Measurements from ENCODE around the gene ZNF469.
"Not testable (repeated sequence)": the region's sequence is repeated elsewhere in the genome, so short reads cannot be mapped to it uniquely, and the experiment has no call there.

The ZNF469 gene

DNA sequence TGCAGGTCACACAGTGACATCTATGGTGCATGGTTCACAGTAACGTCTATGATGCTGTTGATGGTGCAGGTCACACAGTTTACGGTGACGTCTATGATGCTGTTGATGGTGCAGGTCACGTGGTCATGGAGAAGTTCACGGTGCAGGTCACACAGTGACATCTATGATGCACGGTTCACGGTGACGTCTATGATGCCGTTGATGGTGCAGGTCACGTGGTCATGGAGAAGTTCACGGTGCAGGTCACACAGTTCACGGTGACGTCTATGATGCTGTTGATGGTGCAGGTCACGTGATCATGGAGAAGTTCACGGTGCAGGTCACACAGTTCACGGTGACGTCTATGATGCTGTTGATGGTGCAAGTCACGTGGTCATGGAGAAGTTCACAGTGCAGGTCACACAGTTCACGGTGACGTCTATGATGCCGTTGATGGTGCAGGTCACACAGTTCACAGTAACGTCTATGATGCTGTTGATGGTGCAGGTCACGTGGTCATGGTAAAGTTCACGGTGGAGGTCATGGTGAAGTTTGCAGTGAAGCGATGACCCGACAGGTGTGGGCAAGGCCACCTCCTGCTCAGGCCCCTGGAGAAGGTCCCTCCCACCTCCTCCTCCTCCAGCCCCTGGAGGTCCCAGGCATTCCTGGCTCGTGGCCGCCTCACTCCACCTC lies 27.7 kb downstream of the ZNF469 start:
- not testable (repeated sequence) for DNase-seq (ENCODE audit: low spot score)

DNA sequence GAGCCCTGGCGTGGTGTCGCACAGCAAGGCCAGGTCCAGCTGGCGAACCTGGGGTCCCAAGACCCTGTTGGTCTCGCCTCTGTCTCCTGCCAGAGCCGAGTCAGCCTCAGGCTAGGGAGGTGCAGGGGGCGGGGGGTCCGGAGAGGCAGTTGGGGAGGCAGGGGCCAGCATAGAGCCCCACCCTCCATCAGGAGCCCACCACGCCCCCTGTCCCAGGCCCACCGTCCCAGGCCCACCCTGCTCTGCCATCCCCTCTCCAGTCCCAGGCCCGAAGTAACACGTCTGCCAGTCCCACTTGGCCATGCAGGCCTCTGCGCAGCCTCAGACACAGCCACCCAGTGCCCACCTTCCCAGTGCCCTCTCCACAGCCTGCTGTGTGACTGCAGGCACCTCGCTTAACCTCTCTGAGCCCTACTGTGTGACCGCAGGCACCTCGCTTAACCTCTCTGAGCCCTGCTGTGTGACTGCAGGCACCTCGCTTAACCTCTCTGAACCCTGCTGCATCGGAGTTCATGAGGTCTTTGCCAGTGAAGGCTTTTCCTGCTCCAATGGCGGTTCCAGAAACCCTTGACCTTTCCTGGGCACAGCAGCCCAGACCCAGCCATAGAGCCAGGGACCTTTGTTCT lies 29.3 kb downstream of the ZNF469 start:
- no peak for DNase-seq (ENCODE audit: low spot score)

DNA sequence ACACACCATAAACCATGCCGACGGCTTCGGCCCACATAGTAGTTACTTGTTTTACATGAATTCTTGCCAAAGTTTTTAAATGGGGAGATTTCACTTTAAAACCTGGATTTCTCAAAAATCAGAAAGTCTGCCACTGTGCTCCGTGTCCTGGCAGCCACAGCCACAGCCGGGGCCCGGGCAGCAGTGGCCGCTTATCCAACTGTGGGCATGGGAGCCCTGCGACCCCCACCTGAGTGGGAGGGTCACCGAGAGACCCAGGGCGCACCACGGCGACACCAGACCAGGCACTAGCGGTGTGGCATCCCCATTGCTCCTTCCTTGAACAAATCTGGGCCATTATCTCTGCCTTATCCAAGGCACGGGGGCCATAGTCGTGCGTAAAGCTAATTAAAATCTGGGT lies 30.0 kb downstream of the ZNF469 start:
- DNase-seq (ENCODE audit: low spot score), result no peak

DNA sequence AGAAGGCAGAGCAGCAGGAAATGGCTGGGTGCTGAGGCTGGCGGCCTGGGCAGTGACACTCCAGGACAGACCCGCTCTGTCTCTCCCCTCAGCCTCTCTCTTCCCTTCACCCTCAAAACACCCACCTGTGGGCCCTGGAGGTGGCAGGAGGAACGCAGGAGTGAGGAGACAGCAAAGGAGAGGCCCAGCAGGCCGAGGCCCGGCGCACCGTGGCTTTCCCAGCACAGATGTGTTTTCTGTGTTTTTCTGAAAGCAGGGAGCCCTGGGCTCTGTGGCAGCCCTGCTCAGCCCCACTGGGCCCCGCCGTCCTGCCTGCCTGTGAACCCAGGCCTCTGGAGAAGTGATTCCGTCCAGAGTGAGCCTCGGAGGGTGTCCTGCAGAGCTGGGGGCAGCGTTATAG lies 30.5 kb downstream of the ZNF469 start:
- no peak for DNase-seq (ENCODE audit: low spot score)

DNA sequence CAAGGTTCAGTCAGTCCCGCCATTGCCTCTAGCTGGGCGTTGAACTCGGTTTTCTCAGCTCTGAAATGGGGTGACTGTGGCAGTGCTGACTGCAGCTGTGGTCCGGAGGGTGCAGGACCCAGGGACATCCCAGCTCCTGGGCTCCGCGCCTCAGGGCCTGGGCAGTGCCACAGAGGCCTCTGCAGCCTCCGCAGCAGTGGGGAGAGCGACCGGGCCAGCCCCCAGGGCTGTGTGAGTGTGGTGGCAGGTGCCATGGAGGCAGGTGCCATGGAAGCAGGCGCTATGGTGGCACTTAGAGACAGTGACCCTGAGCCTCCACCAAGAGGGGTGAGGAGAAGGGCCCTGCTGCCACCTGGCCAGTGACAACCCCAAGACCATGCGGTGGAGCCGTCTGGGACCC lies 30.9 kb downstream of the ZNF469 start:
- DNase-seq (ENCODE audit: low spot score), result no peak

DNA sequence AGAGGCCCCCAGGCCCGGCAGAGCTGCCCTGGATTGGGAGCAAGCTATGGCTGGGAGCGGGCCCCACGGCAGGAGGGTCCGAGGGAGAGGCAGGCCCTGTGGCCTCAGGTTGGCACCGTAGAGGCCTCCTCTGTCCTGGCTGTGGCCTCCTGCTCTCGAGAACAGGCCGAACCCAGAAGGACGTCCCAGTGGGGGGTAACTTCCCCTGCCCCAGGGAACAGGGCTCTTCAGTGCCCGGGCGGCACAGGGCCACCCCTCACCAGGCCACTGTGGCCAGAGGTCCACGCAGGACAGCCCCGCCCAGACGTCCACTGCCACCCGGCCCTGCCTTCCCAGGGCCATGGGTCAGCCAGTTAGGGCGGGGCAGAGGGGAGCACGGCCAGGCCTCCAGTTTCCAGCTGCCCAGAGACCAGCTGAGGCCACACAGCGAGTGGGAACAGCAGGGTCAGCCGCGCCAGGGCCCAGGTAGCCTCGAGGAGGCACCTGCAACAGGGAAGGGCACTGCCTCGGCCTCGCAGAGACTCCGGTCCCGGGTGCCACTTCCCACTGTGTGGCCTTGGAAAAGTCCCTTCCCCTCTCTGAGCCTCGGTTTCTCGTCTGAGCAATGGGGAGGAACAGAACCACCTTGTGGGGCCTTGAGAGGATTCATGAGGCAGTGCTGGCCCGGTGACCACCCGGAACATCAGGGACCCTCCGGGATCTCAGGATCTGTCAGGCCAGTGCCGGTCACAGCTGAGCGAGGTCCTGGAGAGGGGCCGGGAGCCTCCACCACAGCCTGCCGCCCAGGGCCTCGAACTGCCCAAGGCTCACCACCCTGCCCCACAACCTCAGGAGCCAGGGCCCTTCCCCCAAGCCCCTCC lies 32.0 kb downstream of the ZNF469 start:
- no peak for DNase-seq (ENCODE audit: low spot score)

DNA sequence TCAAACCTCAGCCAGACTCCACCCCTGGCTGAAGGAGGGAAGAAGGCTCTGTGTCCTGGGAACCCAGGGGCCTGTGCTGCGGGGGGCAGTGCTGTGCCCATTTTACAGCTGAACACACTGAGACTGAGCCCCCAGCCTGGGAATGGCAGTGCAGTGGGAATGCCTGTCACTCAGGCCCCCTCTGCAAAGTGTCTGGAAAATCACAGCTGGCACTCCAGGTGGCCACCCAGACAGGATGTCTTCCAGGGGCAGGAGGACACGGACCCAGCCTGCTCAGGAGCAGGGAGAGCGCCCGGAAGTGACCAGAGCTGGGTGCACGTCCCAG lies 32.6 kb downstream of the ZNF469 start:
- no peak for DNase-seq (ENCODE audit: low spot score)

DNA sequence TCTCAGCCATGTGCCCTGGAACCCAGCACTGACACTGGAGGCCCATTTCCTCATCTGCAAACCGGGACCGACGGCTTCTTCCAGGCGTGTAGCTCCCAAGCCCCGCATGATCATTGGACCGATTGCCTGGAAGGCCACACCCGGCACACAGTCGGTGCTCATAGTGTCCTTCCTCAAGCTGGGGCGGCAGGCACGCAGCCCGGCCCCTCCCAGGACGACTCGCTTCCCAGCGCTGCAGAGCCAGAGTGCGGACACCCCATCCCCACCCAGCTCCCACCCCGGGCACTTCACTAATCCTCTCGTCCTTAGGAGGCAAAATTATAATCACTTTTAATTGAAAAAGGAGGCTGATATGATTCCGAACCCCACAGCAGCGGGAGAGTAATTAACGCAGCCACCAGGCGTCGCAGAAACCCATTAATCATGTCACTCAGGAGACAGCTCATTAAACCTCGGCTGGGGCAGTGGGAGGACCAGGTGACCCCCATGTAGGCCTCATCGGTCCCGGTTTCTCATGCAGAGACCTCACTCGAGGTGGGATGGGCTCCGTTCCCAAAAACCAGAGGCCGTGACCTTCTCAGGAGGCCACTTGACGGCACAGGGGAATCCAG lies 33.1 kb downstream of the ZNF469 start:
- no peak for DNase-seq (ENCODE audit: low spot score)

DNA sequence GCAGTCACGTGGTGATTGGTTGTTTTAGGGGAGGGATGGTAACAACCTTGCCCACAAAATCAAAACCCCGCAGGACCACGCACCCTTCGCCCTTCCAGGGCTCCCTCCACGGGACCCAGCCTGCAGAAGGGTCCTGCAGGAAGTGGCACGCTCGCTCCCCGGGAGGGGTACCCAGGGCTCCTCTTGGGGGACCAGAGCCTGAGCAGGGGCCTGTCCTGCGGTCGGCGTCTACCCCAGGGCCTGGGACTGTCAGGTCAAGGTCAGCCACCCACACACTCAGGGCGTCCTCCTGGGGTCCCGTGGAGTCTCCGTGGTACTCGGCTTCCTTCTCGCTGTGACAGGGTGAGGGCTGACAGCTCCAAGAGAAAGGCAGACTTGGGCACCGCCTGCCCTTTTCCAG lies 33.9 kb downstream of the ZNF469 start:
- no peak for DNase-seq (ENCODE audit: low spot score)

DNA sequence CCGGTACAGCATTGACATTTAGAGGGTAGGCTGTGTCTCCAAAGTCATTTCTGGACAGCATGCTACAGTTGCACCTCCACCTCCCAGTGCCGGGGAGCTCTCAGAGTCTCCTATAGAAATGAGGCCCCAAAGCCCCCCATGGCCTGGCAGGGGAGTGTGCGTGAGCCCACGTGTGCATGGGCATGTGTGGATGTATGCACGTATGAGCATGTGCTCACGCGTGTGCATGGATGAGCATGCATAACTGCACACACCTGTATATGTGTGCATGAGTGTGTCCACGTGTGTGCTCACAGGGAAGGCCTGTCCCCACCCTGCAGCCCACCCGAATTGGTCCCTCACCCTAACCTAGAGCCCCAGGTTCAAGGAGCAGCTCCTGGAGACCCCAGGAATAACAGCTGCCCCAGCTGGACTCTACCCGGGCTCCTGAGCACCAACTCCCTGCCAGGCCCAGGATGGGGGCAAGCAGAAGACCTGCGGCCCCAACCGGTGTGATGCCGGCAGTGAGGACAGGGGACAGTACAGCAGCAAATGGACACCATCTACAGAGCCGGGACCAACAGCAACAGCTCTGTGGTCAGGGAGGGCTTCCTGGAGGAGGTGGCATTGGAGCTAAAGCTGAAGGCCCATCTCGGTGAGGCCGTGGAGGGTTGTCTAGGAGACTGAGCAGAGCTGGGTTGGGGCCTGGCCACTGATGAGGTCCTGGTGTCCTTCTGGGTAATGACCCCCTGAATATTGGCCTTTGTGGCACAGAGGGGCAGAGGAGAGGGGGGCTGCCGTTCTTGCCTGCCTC lies 35.1 kb downstream of the ZNF469 start:
- DNase-seq (ENCODE audit: low spot score), result no peak

DNA sequence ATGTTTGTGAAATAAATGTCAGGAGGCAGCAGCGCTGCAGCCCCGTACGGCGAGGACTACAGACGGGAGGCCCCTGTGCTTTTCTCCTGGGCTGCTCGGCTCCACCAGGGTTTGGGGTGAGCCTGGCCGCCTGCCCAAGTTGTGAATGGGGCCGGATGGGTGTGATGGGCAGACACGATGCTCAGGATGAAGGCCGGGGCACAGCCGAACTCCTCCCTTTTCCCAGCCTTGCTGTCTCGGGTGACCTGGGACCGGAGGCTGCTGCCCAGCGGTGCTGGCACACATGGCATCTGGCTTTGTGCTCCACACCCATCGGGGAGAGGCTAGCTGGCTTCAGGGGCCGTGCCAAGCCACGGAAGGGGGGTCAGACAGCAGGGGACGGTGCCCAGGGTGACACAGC lies 36.1 kb downstream of the ZNF469 start:
- DNase-seq (ENCODE audit: low spot score), result no peak

DNA sequence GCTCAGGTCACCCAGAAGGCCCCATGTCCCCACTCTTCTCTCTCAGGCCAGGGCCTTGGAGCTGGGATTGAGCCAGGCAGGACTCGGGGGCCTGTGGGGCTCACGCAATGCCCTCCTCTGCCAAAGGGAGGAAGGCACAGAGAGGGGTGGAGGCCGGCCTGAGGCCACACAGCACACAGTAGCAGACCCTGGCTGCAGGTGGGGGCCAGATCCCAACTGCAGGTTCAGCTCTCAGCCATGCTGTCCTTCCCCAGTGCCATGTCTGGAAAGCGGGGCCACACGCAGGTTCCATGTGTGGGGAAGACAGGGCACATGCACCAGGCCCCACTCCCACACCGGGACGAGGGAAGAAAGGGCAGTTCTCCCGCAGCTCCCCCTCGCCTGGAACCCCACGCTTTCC lies 37.0 kb downstream of the ZNF469 start:
- DNase-seq (ENCODE audit: low spot score), result no peak

DNA sequence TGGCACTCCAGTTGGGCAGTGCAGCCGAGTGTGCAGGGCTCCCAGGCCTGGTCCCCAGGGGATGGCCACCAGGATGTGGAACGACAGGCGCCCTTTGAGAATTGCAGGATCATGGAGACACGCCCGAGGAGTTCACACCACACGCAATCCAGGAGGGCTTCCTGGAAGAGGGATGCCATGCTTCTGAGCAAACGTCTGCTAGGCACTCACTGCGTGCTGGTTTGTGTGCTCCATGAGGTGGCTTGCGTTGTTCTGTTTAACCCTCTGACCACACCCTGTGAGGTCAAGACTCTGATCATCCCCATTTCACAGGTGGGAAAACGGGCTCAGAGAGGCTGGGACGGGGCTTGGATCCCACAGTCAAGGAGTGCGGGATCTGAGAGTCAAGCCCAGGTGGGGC lies 37.7 kb downstream of the ZNF469 start:
- DNase-seq (ENCODE audit: low spot score), result no peak

DNA sequence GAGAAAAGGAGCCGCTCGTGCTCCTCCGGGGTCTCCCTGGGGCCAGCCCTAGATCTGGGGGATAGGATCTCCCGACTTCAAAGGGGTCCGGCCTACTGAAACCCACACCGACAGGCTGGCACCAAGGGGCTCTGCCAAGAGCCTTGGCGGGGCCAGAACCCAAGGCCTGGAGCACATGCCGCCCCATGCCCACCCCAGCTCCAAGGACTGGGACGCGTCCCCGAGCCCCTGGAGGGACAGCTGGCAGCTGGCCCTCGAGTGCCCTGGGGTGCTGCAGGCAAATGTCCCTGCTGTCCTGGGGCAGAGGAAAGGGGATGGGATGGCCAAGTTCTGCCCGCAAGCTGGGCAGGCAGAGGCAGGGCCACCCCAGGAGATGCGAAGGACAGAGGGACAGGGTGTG lies 38.5 kb downstream of the ZNF469 start:
- no peak for DNase-seq (ENCODE audit: low spot score)

DNA sequence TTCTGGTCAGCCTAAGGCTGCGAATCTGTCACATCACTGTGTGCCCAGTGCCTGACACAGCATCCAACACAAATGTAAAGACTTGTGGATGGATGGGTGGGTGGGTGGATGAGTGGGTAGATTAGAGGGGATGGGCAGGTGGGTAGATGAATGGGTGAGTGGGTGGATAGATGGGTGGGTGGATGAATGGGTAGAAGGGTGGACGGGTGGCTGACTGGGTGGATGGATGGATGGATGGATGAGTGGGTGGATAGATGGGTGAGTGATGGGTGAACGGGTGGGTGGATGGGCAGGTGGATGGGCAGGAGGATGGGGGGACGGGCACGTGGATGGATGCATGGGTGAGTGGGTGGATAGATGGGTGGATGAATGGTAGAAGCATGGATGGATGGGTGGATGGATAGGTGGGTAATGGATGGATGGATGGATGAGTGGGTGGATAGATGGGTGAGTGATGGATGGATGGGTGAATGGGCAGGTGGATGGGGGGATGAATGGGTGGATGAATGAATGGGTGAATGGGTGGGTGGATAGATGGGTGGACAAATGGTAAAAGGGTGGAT lies 39.2 kb downstream of the ZNF469 start:
- no peak for DNase-seq (ENCODE audit: low spot score)

DNA sequence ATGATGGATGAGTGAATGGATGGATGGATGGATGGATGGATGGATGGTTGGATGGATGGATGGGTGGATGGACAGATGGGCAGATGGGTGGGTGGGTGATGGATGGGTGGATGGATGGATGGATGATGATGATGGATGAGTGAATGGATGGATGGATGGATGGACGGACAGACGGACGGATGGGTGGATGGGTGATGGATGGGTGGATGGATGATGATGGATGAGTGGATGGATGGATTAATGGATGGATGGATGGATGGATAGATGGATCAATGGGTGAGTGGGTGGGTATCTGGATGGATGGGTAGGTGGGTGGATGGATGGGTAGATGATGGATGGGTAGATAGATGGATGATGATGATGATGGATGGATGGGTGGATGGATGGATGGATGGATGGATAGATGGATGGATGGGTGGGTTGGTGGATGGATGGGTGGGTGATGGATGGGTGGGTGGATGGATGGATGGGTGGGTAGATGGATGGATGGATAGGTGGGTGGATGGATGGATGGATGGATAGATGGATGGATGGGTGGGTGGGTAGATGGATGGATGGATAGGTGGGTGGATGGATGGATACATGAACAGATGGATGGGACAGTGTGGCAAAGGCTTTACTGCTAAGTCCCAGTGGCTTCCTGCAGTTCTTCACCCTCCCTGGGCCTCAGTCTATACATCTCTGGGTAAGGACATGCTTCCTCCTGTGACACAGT lies 40.1 kb downstream of the ZNF469 start:
- no peak for DNase-seq (ENCODE audit: low spot score)

DNA sequence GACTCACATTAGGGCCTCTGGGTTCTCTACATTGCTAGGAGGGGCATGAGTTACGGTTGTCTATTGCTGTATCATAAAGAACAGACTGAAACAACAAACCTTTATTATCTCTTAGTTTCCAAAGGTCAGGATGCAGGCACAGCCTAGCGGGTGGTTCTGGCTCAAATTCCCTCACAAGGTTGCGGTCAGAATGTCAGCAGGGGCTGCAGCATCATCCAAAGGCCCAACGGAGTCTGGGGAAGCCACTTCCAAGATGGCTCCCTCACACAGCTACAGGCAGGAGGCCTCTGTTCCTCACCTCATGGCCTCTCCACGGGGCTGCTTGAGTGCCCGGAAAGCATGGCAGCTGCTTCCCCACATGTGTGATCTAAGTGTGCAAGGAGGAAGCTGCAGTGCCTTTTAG lies 40.7 kb downstream of the ZNF469 start:
- DNase-seq (ENCODE audit: low spot score), result no peak

DNA sequence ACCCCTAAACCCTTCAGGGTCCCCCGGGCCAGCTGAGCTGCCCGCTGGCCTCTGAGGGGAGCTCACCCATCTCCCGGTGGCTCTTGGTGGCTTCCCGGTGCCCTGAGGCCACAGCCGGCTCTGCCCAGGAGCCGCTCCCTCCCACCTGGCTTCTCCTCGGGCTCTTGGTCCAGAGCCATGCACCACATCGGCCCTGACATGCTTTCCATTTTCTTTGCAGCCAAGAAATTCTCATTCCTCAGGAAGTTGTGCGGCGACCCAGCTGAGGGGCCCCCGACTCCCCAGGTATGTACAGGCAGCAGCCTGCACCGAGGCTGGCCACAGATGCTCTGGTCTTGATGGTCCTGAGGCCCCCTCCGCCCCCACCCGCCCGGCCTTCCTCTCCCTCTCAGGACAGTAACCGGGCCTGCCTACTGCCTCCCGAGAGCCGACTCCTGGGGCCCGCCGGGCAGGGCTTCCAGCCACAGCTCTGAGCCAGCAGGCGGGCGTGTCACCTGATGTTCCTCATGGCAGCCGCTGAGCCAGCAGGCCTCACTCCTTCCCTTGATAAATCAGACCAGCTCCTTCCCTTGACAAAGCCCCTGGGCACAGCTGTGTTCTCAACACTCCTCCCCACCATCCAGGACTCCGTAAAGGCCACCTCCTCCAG lies 42.0 kb downstream of the ZNF469 start:
- no peak for DNase-seq (ENCODE audit: low spot score)

DNA sequence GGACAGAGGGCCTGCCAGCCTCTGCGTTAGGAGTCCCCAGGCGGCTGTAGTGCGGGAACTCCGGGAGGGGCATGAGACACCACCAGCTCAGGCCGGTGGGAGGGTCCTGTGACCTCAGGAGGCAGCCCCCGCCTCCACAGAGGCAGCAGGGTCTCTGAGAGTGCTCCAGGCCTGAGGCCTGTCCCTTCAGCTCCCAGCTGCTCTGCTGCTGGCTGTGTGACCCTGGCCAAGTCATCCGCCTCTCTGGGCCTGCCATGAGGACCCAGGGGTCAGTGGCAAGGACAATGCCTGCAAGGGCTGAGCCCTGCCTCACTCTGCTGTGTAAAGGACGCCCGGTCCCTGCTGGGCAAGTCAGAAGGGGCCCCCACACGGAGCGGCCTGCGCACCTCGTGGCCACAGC lies 43.3 kb downstream of the ZNF469 start:
- no peak for DNase-seq (ENCODE audit: low spot score)

DNA sequence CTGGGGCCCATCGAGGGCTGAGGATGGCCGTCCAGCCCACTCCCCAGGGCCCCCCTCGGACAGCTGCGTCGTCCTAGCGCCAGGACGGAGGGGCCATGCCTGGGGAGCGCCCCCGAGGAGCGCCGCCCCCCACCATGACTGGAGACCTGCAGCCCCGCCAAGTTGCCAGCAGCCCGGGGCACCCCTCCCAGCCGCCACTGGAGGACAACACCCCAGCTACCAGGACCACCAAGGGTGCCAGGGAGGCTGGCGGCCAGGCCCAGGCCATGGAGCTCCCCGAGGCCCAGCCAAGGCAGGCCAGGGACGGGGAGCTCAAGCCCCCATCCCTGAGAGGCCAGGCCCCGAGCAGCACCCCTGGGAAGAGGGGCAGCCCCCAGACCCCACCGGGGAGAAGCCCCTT lies 44.6 kb downstream of the ZNF469 start:
- DNase-seq (ENCODE audit: low spot score), result no peak

DNA sequence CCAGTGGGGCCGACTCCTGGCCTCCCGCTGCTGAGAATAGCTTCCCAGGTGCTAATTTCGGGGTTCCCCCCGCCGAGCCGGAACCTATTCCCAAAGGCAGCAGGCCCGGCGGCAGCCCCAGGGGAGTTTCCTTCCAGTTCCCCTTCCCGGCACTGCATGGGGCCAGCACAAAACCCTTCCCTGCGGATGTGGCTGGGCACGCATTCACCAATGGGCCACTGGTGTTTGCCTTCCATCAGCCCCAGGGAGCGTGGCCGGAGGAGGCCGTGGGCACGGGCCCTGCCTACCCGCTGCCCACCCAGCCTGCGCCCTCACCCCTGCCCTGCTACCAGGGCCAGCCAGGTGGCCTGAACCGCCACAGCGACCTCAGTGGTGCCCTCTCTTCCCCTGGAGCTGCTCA lies 45.4 kb downstream of the ZNF469 start:
- no peak for DNase-seq (ENCODE audit: low spot score)

All from germinal center (tissue), 1 donor.